HG02588 (cell line): ENCODE data around the gene PGF.

Experiments used
- ATAC-seq: cut with Tn5 transposase; IDR thresholded peaks from one replicate; pipeline ENCODE4 v1.9.1; 2021; ENCODE audit warnings: mild to moderate bottlenecking, moderate library complexity; ENCODE audit not compliant: unreplicated experiment

The PGF gene

GRCh38 chr14:74904635-74905503 lies 50.5 kb downstream of the PGF start:
- no peak for ATAC-seq

GRCh38 chr14:74902941-74903705 lies 52.3 kb downstream of the PGF start:
- no peak for ATAC-seq

- no peak for ATAC-seq
Measured at GRCh38 chr14:74898694-74899093, 56.7 kb downstream of the PGF start.

- no peak for ATAC-seq
Measured at GRCh38 chr14:74898083-74898482, 57.3 kb downstream of the PGF start.

GRCh38 chr14:74897642-74898041 lies 57.8 kb downstream of the PGF start:
- ATAC-seq = no peak

- no peak for ATAC-seq
Measured at GRCh38 chr14:74896400-74896799, 59.0 kb downstream of the PGF start.

GRCh38 chr14:74893614-74894091 lies 61.7 kb downstream of the PGF start:
- ATAC-seq = no peak

- no peak for ATAC-seq
Measured at GRCh38 chr14:74892745-74893144, 62.7 kb downstream of the PGF start.

- no peak for ATAC-seq
Measured at GRCh38 chr14:74891870-74892269, 63.5 kb downstream of the PGF start.
